CD4-positive, alpha-beta T cell (primary cell): ENCODE measurements around the gene AQP9. TPM values are rescaled to one million over a fixed set of nuclear protein-coding genes. Genes with fewer than 3 reads are reported as not detected.

Experiments
- ATAC-seq: fragments of 200-7000 bp; cut with Tn5 transposase; one replicate; pipeline ENCODE4 v1.10.0; 2022; ENCODE audit warnings: mild to moderate bottlenecking; ENCODE audit not compliant: poor library complexity
- CTCF ChIA-PET: fragments of 350-600 bp; sonication (Branson Sonifier 250); formaldehyde crosslinking; loops from one replicate; lab custom pipeline; 2021; ENCODE audit warnings: antibody characterized with exemption, inconsistent platforms; lab: Charles Lee
- POLR2A ChIA-PET: fragments of 350-600 bp; sonication (Branson Sonifier 250); formaldehyde crosslinking; loops from one replicate; lab custom pipeline; 2021; ENCODE audit warnings: antibody characterized with exemption, inconsistent platforms; lab: Charles Lee
- DNase-seq, 14 experiments: peaks; one replicate each; pipeline ENCODE4 v3.0.0-alpha.2; 2013 to 2020; ENCODE audit warnings: mixed read lengths in 2 of 14
- H3K27ac ChIP-seq, 2 donors: one replicate each; pipeline versions ENCODE4 v1.5.1 to v1.7.0; 2013; ENCODE audit warnings: low read length in 2 of 2, low read depth in 1 of 2, mild to moderate bottlenecking in 1 of 2
- H3K27me3 ChIP-seq, 2 experiments: 1 replicate in 1 of 2; 2 replicates in 1 of 2; pipeline versions ENCODE4 v1.6.1 to v1.7.0; 2013; ENCODE audit warnings: low read length in 2 of 2, control low read depth in 1 of 2, mild to moderate bottlenecking in 1 of 2, moderate library complexity in 1 of 2; ENCODE audit not compliant: insufficient read depth in 2 of 2, control insufficient read depth in 1 of 2
- H3K36me3 ChIP-seq: one replicate; pipeline ENCODE4 v1.6.1; 2013; ENCODE audit warnings: low read length, control low read depth; ENCODE audit not compliant: insufficient read depth
- H3K4me1 ChIP-seq: one replicate; pipeline ENCODE4 v1.6.1; 2013; ENCODE audit warnings: low read length, control low read depth; ENCODE audit not compliant: insufficient read depth
- H3K4me3 ChIP-seq: one replicate; pipeline ENCODE4 v1.5.1; 2013; ENCODE audit warnings: mild to moderate bottlenecking, low read length, moderate library complexity
- H3K9me3 ChIP-seq, 2 experiments: 1 replicate in 1 of 2; 2 replicates in 1 of 2; pipeline versions ENCODE4 v1.6.1 to v1.7.0; 2013; ENCODE audit warnings: low read length in 2 of 2, mild to moderate bottlenecking in 2 of 2, control low read depth in 1 of 2, moderate library complexity in 1 of 2; ENCODE audit not compliant: control insufficient read depth in 1 of 2, insufficient read depth in 1 of 2
- H3K27ac Mint-ChIP-seq: one replicate; pipeline ENCODE4 v1.8.0; 2020; ENCODE audit warnings: mixed read lengths
- H3K27me3 Mint-ChIP-seq: one replicate; pipeline ENCODE4 v1.8.0; 2021; ENCODE audit warnings: mixed read lengths
- H3K36me3 Mint-ChIP-seq: one replicate; pipeline ENCODE4 v1.8.0; 2021; ENCODE audit warnings: low read depth, mixed read lengths
- H3K4me1 Mint-ChIP-seq: one replicate; pipeline ENCODE4 v1.8.0; 2021; ENCODE audit warnings: low read depth, mixed read lengths
- H3K4me3 Mint-ChIP-seq: one replicate; pipeline ENCODE4 v1.8.0; 2020; ENCODE audit warnings: mild to moderate bottlenecking, mixed read lengths
- H3K9me3 Mint-ChIP-seq: one replicate; pipeline ENCODE4 v1.8.0; 2020; ENCODE audit warnings: mixed read lengths
- intact Hi-C, 2 experiments: fragments of 100-400 bp; cut with DNase I in 1 of 2; cut with micrococcal nuclease in 1 of 2; formaldehyde crosslinking; loops; one replicate each; pipeline versions ENCODE4 v1.15.1 to v1.9.0; 2023 to 2025; cut with DNase I, micrococcal nuclease
- total RNA-seq, 174 experiments: library from RNA in 2 of 174; stranded (reverse) in 2 of 174; gene quantifications; one replicate each; pipeline ENCODE4 v1.2.3 and lab custom pipeline; 2021 to 2026
- TF ChIP-seq, protein P1 (sequence below): fragments of 200-600 bp; IDR thresholded peaks from one replicate; pipeline ENCODE4 v1.8.0; 2022; ENCODE audit warnings: antibody characterized with exemption, mild to moderate bottlenecking

Gene AQP9
- total RNA-seq, 2 experiments from 2014 or later, result 0.31 to 0.55 TPM

DNA sequence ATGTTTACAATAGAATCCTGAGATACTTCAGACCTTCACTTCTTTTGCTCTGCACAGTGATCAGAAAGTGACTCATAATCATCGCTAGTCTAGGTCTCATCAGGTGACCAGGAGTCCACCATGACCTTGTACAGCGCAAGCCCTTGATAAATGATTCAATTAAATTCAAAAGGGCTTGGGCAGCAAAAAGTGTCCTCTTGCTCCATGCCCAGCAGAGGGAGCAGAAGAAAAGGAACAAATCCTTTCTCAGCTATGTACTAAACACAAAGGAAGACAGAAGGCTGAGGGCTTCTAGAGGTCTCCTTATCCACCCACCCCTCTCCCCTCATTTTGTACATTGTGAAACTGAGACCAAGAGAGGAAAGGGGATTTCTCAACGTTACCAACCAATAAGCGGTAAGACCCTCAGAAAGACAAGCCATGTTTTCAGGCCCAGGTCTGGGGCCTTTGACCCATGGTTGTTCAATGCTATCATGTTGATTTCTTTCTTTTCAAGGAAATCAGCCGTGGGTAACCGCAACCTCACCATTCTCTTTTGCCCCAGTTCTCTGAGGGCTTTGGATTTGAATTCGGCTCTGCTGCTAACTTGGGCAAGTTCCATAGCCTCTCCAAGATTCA is 74.8 kb downstream of the AQP9 start:
- Histone ChIP-seq H3K36me3 (no peaks in the 10 kb centered on the region), H3K9me3 (no peaks in the 10 kb centered on the region), H3K27me3 (peaks cover 0 to 3% of the 10 kb centered on the region in 2 experiments), H3K4me1 (peaks cover 15% of the 10 kb centered on the region), H3K27ac (no peak overlapping the region), H3K4me3 (no peak overlapping the region)
- H3K27ac Mint-ChIP-seq, result no peak overlapping the region
- TF ChIP-seq, protein P1, sequence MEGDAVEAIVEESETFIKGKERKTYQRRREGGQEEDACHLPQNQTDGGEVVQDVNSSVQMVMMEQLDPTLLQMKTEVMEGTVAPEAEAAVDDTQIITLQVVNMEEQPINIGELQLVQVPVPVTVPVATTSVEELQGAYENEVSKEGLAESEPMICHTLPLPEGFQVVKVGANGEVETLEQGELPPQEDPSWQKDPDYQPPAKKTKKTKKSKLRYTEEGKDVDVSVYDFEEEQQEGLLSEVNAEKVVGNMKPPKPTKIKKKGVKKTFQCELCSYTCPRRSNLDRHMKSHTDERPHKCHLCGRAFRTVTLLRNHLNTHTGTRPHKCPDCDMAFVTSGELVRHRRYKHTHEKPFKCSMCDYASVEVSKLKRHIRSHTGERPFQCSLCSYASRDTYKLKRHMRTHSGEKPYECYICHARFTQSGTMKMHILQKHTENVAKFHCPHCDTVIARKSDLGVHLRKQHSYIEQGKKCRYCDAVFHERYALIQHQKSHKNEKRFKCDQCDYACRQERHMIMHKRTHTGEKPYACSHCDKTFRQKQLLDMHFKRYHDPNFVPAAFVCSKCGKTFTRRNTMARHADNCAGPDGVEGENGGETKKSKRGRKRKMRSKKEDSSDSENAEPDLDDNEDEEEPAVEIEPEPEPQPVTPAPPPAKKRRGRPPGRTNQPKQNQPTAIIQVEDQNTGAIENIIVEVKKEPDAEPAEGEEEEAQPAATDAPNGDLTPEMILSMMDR, result no peak
- no peaks in the 10 kb centered on the region for H3K4me1 Mint-ChIP-seq
- H3K36me3 Mint-ChIP-seq, result no peaks in the 10 kb centered on the region
- CTCF ChIA-PET, result interaction anchor here (0.5 kb wide), 1 partner anchor 337 kb away, joined by 3 read pairs; no protein-coding TSS in a partner anchor
- POLR2A ChIA-PET, result no interaction called here
- no peaks in the 10 kb centered on the region for H3K9me3 Mint-ChIP-seq
- no peaks in the 10 kb centered on the region for H3K27me3 Mint-ChIP-seq
- no peak for ATAC-seq
- no peak for DNase-seq
- no peak overlapping the region for H3K4me3 Mint-ChIP-seq
- intact Hi-C loops, result no loop called here

DNA sequence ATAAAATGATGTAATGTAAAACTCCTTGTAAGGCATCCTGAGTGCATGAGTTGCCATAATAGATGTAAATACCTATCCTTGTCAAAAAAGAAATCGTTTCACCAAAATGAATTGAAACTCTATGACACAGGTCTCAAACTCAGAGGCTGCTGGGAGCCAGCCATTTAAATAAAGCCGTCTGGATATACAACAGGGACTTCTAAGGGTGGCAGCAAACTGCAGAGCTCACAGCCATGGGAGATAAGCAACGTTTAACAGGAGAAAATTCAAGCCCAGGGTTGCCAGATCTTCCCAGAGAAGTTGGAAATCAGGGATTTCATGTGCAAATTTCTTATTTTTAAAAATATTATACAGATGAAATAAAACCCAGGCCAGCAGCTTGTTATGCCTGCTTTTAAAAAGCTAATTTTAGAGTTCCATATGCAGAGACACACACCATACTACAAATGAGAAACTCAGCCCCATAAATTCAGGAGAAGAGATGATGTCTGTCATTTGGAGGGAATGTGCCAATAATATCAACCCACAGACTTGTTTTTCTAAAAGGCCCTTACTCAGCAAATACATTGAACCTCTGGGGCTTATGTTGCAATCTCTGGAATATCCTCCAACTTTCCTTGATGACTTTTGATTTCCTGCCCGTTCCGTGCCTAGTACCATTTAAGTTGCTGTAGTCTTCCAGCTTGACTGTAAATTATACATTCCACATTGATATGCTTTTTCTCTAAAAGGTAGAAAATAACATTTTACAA is 75.6 kb downstream of the AQP9 start:
- no peak overlapping the region for H3K27ac Mint-ChIP-seq
- no peaks in the 10 kb centered on the region for H3K36me3 Mint-ChIP-seq
- H3K9me3 Mint-ChIP-seq, result no peaks in the 10 kb centered on the region
- ATAC-seq (no peak), DNase-seq (no peak)
- no peaks in the 10 kb centered on the region for H3K9me3 ChIP-seq
- H3K4me3 ChIP-seq, result no peak overlapping the region
- intact Hi-C loops, result no loop called here
- TF ChIP-seq, protein P1, result no peak
- no peaks in the 10 kb centered on the region for H3K4me1 Mint-ChIP-seq
- H3K4me1 ChIP-seq, result peaks cover 9% of the 10 kb centered on the region
- H3K36me3 ChIP-seq, result no peaks in the 10 kb centered on the region
- H3K27me3 Mint-ChIP-seq, result no peaks in the 10 kb centered on the region
- H3K27ac ChIP-seq, result no peak overlapping the region
- ChIA-PET CTCF (interaction anchor here (1.1 kb wide), 1 partner anchor 14 kb away, joined by 3 read pairs; no protein-coding TSS in a partner anchor), POLR2A (no interaction called here)
- no peak overlapping the region for H3K4me3 Mint-ChIP-seq
- H3K27me3 ChIP-seq, result peaks cover 0 to 3% of the 10 kb centered on the region in 2 experiments

DNA sequence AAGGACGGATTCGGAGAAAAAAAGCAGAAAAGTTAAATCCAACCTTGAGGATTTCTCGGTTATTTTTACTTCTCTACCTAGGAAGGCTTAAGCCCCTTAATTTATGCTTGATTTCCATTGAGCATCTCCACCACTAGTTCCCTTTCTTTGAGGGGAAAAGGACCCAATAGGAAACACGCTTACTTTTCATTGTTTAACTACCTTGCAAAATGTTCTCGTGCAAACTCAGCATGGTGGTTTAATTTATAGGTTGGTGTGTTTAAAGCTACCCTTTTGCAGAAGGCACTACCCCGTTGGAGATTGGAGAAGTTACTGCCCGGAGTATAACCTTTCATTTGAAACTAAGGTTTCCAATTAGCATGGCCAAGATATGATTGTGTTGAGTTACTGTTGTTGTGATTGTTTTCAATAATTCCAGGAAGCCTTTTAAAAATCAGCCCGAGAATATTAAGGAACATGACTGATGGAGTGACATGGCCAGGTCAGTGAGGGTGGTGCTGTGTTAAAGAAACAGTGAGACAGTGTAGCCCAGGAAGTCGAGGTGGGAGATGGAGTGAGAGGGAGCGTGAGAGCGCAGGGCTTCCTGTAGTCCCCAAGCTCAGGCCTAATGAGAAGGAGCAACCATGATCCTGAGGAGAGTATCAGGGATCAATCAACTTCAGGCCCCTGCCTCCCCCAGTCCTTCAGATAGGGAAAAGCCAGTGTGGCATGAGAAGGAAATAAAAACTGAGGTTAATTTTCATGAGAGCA is 76.6 kb downstream of the AQP9 start:
- no peaks in the 10 kb centered on the region for H3K9me3 Mint-ChIP-seq
- H3K9me3 ChIP-seq, result no peaks in the 10 kb centered on the region
- H3K4me1 Mint-ChIP-seq, result no peaks in the 10 kb centered on the region
- no peaks in the 10 kb centered on the region for H3K36me3 Mint-ChIP-seq
- no peak overlapping the region for H3K27ac Mint-ChIP-seq
- H3K27me3 ChIP-seq, result peaks cover 0 to 3% of the 10 kb centered on the region in 2 experiments
- ChIA-PET POLR2A (no interaction called here), CTCF (interaction anchor here (1.1 kb wide), 1 partner anchor 13 kb away, joined by 3 read pairs; no protein-coding TSS in a partner anchor)
- intact Hi-C loops, result no loop called here
- DNase-seq (no peak), ATAC-seq (no peak)
- no peak overlapping the region for H3K27ac ChIP-seq
- no peak overlapping the region for H3K4me3 Mint-ChIP-seq
- TF ChIP-seq, protein P1, result no peak
- peaks cover under 1% of the 10 kb centered on the region for H3K4me1 ChIP-seq
- H3K36me3 ChIP-seq, result no peaks in the 10 kb centered on the region
- no peaks in the 10 kb centered on the region for H3K27me3 Mint-ChIP-seq
- no peak overlapping the region for H3K4me3 ChIP-seq
